IMR-90 (cell line): ENCODE data around the gene GARIN5A. TPM values are rescaled to one million over a fixed set of nuclear protein-coding genes. Genes with fewer than 3 reads are reported as not detected.

Experiments
- ATAC-seq: fragments of 200-7000 bp; cut with Tn5 transposase; 2 replicates; pipeline ENCODE4 v1.9.1; 2020; ENCODE audit warnings: low read depth, mild to moderate bottlenecking, moderate library complexity
- BruUV-seq: library from RNA; stranded (reverse); fragments of 400-500 nt; replicated peaks from 2 replicates; lab custom pipeline; 2021; lab: Mats Ljungman, UMichigan
- CTCF ChIA-PET: fragments of 300-600 bp; formaldehyde crosslinking; extraction: SDS; loops from one replicate; lab custom pipeline; 2021; ENCODE audit warnings: antibody characterized with exemption; lab: Yijun Ruan, JAX
- POLR2A ChIA-PET: fragments of 300-600 bp; sonication (Branson Sonifier 250); formaldehyde crosslinking; loops from one replicate; lab custom pipeline; 2022; ENCODE audit warnings: antibody characterized with exemption; ENCODE audit not compliant: unreplicated experiment; lab: Charles Lee
- DNase-seq: peaks from one replicate; pipeline ENCODE4 v3.0.0; 2013
- H2AFZ ChIP-seq: replicated peaks from 2 replicates; pipeline ENCODE3; 2013; ENCODE audit warnings: low read length, mild to moderate bottlenecking; ENCODE audit not compliant: poor library complexity
- H2AK5ac ChIP-seq: 2 replicates; pipeline ENCODE4 v1.6.1; 2013; ENCODE audit warnings: low read depth, low read length, inconsistent platforms
- H2AK9ac ChIP-seq: replicated peaks from 2 replicates; pipeline ENCODE3; 2013; ENCODE audit warnings: mild to moderate bottlenecking, low read depth, low read length, moderate library complexity; ENCODE audit not compliant: poor library complexity
- H2BK120ac ChIP-seq: 2 replicates; pipeline ENCODE4 v1.6.1; 2013; ENCODE audit warnings: low read depth, low read length, inconsistent platforms
- H2BK15ac ChIP-seq: 3 replicates; pipeline ENCODE4 v1.6.1; 2013; ENCODE audit warnings: low read depth, low read length, inconsistent platforms
- H2BK20ac ChIP-seq: 2 replicates; pipeline ENCODE4 v1.6.1; 2013; ENCODE audit warnings: low read depth, mild to moderate bottlenecking, inconsistent platforms, low read length, moderate library complexity
- H2BK5ac ChIP-seq: 2 replicates; pipeline ENCODE4 v1.6.1; 2013; ENCODE audit warnings: mild to moderate bottlenecking, low read depth, low read length, inconsistent platforms; ENCODE audit not compliant: poor library complexity, severe bottlenecking
- H3K14ac ChIP-seq: replicated peaks from 2 replicates; pipeline ENCODE4 v1.6.1; 2013; ENCODE audit warnings: low read depth, low read length, inconsistent platforms
- H3K18ac ChIP-seq: 2 replicates; pipeline ENCODE4 v1.6.1; 2013; ENCODE audit warnings: low read depth, low read length, control low read depth
- H3K23ac ChIP-seq: 2 replicates; pipeline ENCODE4 v1.6.1; 2013; ENCODE audit warnings: low read depth, low read length, inconsistent platforms
- H3K27ac ChIP-seq: 2 replicates; pipeline ENCODE4 v1.5.1; 2013; ENCODE audit warnings: mild to moderate bottlenecking, control low read depth, low read length; ENCODE audit not compliant: insufficient read depth
- H3K27me3 ChIP-seq: 2 replicates; pipeline ENCODE4 v1.6.1; 2013; ENCODE audit warnings: low read length; ENCODE audit not compliant: control insufficient read depth, insufficient read depth
- H3K36me3 ChIP-seq: 2 replicates; pipeline ENCODE4 v1.6.1; 2013; ENCODE audit warnings: low read length, mixed read lengths; ENCODE audit not compliant: control insufficient read depth, insufficient read depth
- H3K4ac ChIP-seq: 2 replicates; pipeline ENCODE4 v1.6.1; 2013; ENCODE audit warnings: low read depth, low read length, inconsistent platforms
- H3K4me1 ChIP-seq: 2 replicates; pipeline ENCODE4 v1.6.1; 2013; ENCODE audit warnings: low read length, mixed read lengths; ENCODE audit not compliant: control insufficient read depth, insufficient read depth
- H3K4me2 ChIP-seq: 2 replicates; pipeline ENCODE4 v1.6.1; 2013; ENCODE audit warnings: low read depth, mild to moderate bottlenecking, control low read depth, low read length, moderate library complexity
- H3K4me3 ChIP-seq: 2 replicates; pipeline ENCODE4 v1.5.1; 2013; ENCODE audit warnings: low read depth, mild to moderate bottlenecking, control low read depth, low read length, moderate library complexity; ENCODE audit not compliant: insufficient read depth
- H3K56ac ChIP-seq: 2 replicates; pipeline ENCODE4 v1.6.1; 2013; ENCODE audit warnings: low read length, inconsistent platforms; ENCODE audit not compliant: insufficient read depth; ENCODE audit errors: extremely low read depth
- H3K79me1 ChIP-seq, 2 experiments: 2 replicates each; pipeline ENCODE4 v1.6.1; 2013; ENCODE audit warnings: low read length in 2 of 2, inconsistent platforms in 1 of 2, low read depth in 1 of 2
- H3K9ac ChIP-seq: 2 replicates; pipeline ENCODE4 v1.6.1; 2013; ENCODE audit warnings: low read depth, low read length, control low read depth
- H3K9me1 ChIP-seq: 2 replicates; pipeline ENCODE4 v1.6.1; 2013; ENCODE audit warnings: low read length, inconsistent platforms; ENCODE audit not compliant: insufficient read depth
- H3K9me3 ChIP-seq: 2 replicates; pipeline ENCODE4 v1.6.1; 2013; ENCODE audit warnings: low read length; ENCODE audit not compliant: control insufficient read depth, insufficient read depth
- H4K20me1 ChIP-seq: 2 replicates; pipeline ENCODE4 v1.6.1; 2013; ENCODE audit warnings: low read length, inconsistent platforms; ENCODE audit not compliant: insufficient read depth
- H4K5ac ChIP-seq: 2 replicates; pipeline ENCODE4 v1.6.1; 2013; ENCODE audit warnings: mild to moderate bottlenecking, low read depth, low read length, control low read depth
- H4K8ac ChIP-seq, 2 experiments: 2 replicates each; pipeline ENCODE4 v1.6.1; 2013; ENCODE audit warnings: low read depth in 2 of 2, low read length in 2 of 2, control low read depth in 1 of 2, inconsistent platforms in 1 of 2
- H4K91ac ChIP-seq: 2 replicates; pipeline ENCODE4 v1.6.1; 2013; ENCODE audit warnings: low read depth, low read length, inconsistent platforms; ENCODE audit not compliant: insufficient read depth
- FOS ChIP-seq: fragments of 150-350 bp; IDR thresholded peaks from 2 replicates; pipeline ENCODE4 v1.6.1; 2016; ENCODE audit warnings: low read depth, low read length
- MAFK ChIP-seq: IDR thresholded peaks from 2 replicates; pipeline ENCODE4 v1.6.1; 2012; ENCODE audit warnings: low read depth, low read length, improper control_type of control experiment
- POLR2A ChIP-seq: IDR thresholded peaks from 2 replicates; pipeline ENCODE4 v1.6.1; 2012; ENCODE audit warnings: mild to moderate bottlenecking, low read depth, low read length
- RFX5 ChIP-seq: IDR thresholded peaks from 2 replicates; pipeline ENCODE4 v1.8.0; 2012; ENCODE audit warnings: low read depth, mild to moderate bottlenecking, low read length, moderate library complexity
- SMC3 ChIP-seq: fragments of 150-350 bp; IDR thresholded peaks from 2 replicates; pipeline ENCODE4 v1.6.1; 2016; ENCODE audit warnings: low read depth, mild to moderate bottlenecking, antibody characterized with exemption, low read length, moderate library complexity
- WGBS, 2 experiments: methylation state at CpG; one replicate each; pipeline versions ENCODE4 v1.1.5 to v1.1.7; 2013; ENCODE audit warnings: missing lambda C conversion rate in 2 of 2; ENCODE audit not compliant: insufficient read length in 1 of 2; ENCODE audit errors: extremely low coverage in 2 of 2; 5-methylcytosine and 5-hydroxymethylcytosine counted together
- dilution Hi-C: fragments of 300-500 bp; cut with HindIII; formaldehyde crosslinking; loops from one replicate; pipeline ENCODE4 v1.14.3; 2018; ENCODE audit warnings: low sequenced_read_pairs; ENCODE audit not compliant: unreplicated experiment
- in situ Hi-C: fragments of 300-500 bp; cut with MboI; formaldehyde crosslinking; loops from 3 replicates; pipeline ENCODE4 v1.14.3; 2019; ENCODE audit warnings: low sequenced_read_pairs, inconsistent platforms, mixed read lengths
- intact Hi-C: fragments of 100-400 bp; cut with micrococcal nuclease; formaldehyde crosslinking; loops from 2 replicates; pipeline ENCODE4 v1.10.0; 2022
- polyA plus RNA-seq, 3 experiments: library from polyadenylated mRNA; depleted of rRNA; stranded (reverse); fragments of >200 nt; gene quantifications; 2 replicates each; pipeline ENCODE4 v1.2.3, GENCODE V29; 2012; ENCODE audit warnings: low replicate concordance in 1 of 3
- total RNA-seq: library from RNA; depleted of rRNA; stranded (reverse); fragments of >200 nt; gene quantifications from 2 replicates; pipeline ENCODE4 v1.2.3, GENCODE V29; 2012
- TF ChIP-seq, protein P1 (sequence below): fragments of 150-350 bp; IDR thresholded peaks from 2 replicates; pipeline ENCODE4 v1.6.1; 2017; ENCODE audit warnings: mild to moderate bottlenecking, antibody characterized with exemption, low read length, low read depth

Gene GARIN5A
- total and polyA plus RNA-seq, 2 of the 4 experiments (the other 2 are of a cell fraction), result 0.53 TPM; not detected in 1

DNA sequence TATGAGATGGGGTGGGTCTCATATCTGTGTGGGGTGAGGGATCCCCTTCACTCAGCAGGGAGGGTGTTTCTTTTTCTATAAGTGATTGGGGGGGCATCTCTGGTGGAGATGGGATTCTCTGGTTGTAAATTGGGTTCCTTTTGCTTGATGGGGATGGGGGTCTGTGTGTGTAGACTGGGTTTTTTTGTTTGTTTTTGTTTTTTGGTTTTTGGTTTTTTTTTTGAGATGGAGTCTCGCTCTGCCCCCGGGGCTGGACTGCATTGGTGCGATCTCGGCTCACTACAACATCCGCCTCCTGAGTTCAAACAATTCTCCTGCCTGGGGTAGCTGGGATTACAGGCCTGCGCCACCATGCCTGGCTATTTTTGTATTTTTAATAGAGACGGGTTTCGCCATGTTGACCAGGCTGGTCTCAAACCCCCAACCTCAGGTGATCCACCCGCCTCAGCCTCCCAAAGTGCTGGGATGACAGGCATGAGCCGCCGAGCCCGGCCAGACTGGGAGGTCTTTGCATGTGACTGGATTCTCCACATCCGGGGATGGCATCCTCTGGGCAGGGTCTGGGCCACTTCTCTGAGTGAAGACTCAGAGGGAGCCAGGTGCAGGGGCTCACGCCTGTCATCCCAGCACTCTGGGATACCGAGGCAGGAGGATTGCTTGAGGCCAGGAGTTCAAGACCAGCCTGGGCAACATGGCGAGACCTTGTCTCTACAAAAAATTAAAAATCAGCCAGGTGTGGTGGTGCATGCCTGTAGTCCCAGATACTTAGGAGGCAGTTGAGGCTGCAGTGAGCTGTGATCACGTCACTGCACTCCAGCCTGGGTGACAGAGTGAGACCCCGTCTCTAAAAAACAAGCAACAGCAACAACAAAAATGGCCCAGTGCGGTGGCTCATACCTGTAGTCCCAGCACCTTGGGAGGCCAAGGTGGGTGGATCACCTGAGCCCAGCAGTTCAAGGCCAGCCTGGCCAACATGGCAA is 43.2 kb downstream of the GARIN5A start:
- no peak overlapping the region for H2BK20ac ChIP-seq
- H3K79me1 ChIP-seq, result no peaks in the 10 kb centered on the region
- H3K4me3 ChIP-seq, result no peak overlapping the region
- in situ Hi-C loops, result no loop called here
- H2AFZ ChIP-seq, result no peak overlapping the region
- no peaks in the 10 kb centered on the region for H3K36me3 ChIP-seq
- TF ChIP-seq POLR2A (no peak), SMC3 (no peak), MAFK (no peak), RFX5 (no peak), FOS (no peak)
- TF ChIP-seq, protein P1, sequence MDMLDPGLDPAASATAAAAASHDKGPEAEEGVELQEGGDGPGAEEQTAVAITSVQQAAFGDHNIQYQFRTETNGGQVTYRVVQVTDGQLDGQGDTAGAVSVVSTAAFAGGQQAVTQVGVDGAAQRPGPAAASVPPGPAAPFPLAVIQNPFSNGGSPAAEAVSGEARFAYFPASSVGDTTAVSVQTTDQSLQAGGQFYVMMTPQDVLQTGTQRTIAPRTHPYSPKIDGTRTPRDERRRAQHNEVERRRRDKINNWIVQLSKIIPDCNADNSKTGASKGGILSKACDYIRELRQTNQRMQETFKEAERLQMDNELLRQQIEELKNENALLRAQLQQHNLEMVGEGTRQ, result no peak
- no peaks in the 10 kb centered on the region for H3K9me1 ChIP-seq
- BruUV-seq, result no TSS peak
- intact Hi-C loops, result no loop called here
- H3K18ac ChIP-seq, result no peak overlapping the region
- no peak overlapping the region for H2BK120ac ChIP-seq
- H3K4ac ChIP-seq, result no peak overlapping the region
- DNase-seq, result no peak
- 81% methylated on average over 3 of the region's 19 CpGs; no CpG with 5 or more reads in 1 of the 2 experiments for WGBS, 2 experiments
- ChIA-PET POLR2A (no interaction called here), CTCF (no interaction called here)
- H4K91ac ChIP-seq, result no peak overlapping the region
- no peak overlapping the region for H3K4me2 ChIP-seq
- no peak overlapping the region for H3K9ac ChIP-seq
- H2AK9ac ChIP-seq, result no peak overlapping the region
- no peak for ATAC-seq
- no peak overlapping the region for H3K14ac ChIP-seq
- dilution Hi-C loops, result no loop called here
- no peak overlapping the region for H3K27ac ChIP-seq
- H4K5ac ChIP-seq, result no peak overlapping the region
- H3K23ac ChIP-seq, result no peak overlapping the region
- peaks cover 35% of the 10 kb centered on the region for H3K27me3 ChIP-seq
- no peaks in the 10 kb centered on the region for H3K9me3 ChIP-seq
- no peak overlapping the region for H3K56ac ChIP-seq
- H2BK5ac ChIP-seq, result no peak overlapping the region
- H2BK15ac ChIP-seq, result no peak overlapping the region
- no peak overlapping the region for H4K8ac ChIP-seq
- H4K20me1 ChIP-seq, result no peaks in the 10 kb centered on the region
- H3K4me1 ChIP-seq, result 0 out of 2 replicates have a peak, but pooled peaks cover 3% of the 10 kb centered on the region
- H2AK5ac ChIP-seq, result no peak overlapping the region
